HepG2 (cell line): Measurements from ENCODE around the gene GIPC1. TPM values are rescaled to one million over a fixed set of nuclear protein-coding genes. Genes with fewer than 3 reads are reported as not detected.

Experiments used
- ATAC-seq: fragments of 200-7000 bp; cut with Tn5 transposase; 3 replicates; pipeline ENCODE4 v1.9.1; 2020; ENCODE audit warnings: mild to moderate bottlenecking, moderate library complexity
- BruUV-seq: library from RNA; stranded (reverse); fragments of 400-500 nt; replicated peaks from 2 replicates; lab custom pipeline; 2021; lab: Mats Ljungman, UMichigan
- CTCF ChIA-PET: fragments of 300-600 bp; formaldehyde crosslinking; extraction: SDS; loops from one replicate; lab custom pipeline; 2021; ENCODE audit warnings: low total read pairs, inconsistent platforms, low intra/inter-chr PET ratio; lab: Yijun Ruan, JAX
- POLR2A ChIA-PET: fragments of 350-600 bp; sonication (Branson Sonifier 250); formaldehyde crosslinking; loops from one replicate; lab custom pipeline; 2020; ENCODE audit warnings: antibody characterized with exemption, inconsistent platforms; lab: Yijun Ruan, JAX
- DNase-seq: peaks from one replicate; pipeline ENCODE4 v3.0.0-alpha.2; 2015; ENCODE audit warnings: low spot score
- FAIRE-seq: peaks from 3 replicates; lab custom pipeline; 2011; peaks lifted over from hg19 to GRCh38; lab: Jason Lieb, UNC
- H2AFZ ChIP-seq: one replicate; pipeline ENCODE4 v1.6.1; 2011; ENCODE audit warnings: low read length, inconsistent platforms
- H3K27ac ChIP-seq: fragments of 300-600 bp; 3 replicates; pipeline ENCODE4 v1.8.0; 2011; ENCODE audit warnings: mixed run types, mild to moderate bottlenecking, mixed read lengths, low read length, inconsistent platforms; ENCODE audit not compliant: insufficient read depth; ENCODE audit errors: extremely low read length
- H3K27me3 ChIP-seq, 2 experiments: fragments of 200-600 bp in 1 of 2; 2 replicates in 1 of 2; 3 replicates in 1 of 2; pipeline versions ENCODE4 v1.6.0 to v1.8.0; 2011; ENCODE audit warnings: low read length in 2 of 2, mild to moderate bottlenecking in 2 of 2, moderate library complexity in 2 of 2, inconsistent platforms in 1 of 2; ENCODE audit not compliant: insufficient read depth in 2 of 2, control insufficient read depth in 1 of 2
- H3K36me3 ChIP-seq, 2 experiments: fragments of 200-600 bp in 1 of 2; replicated peaks in 1 of 2; 2 replicates in 1 of 2; 3 replicates in 1 of 2; pipeline versions ENCODE4 v1.5.1 to v1.8.0; 2011; ENCODE audit warnings: low read length in 2 of 2, inconsistent platforms in 1 of 2; ENCODE audit not compliant: insufficient read depth in 2 of 2, control insufficient read depth in 1 of 2
- H3K4me1 ChIP-seq: 2 replicates; pipeline ENCODE4 v1.5.1; 2012; ENCODE audit warnings: low read length, inconsistent platforms; ENCODE audit not compliant: insufficient read depth
- H3K4me2 ChIP-seq: 2 replicates; pipeline ENCODE4 v1.6.0; 2011; ENCODE audit warnings: low read depth, low read length, inconsistent platforms
- H3K4me3 ChIP-seq, 3 experiments: fragments of 200-600 bp in 1 of 3; sonication (generic), shearing (Covaris generic) in 1 of 3; replicated peaks in 1 of 3; 2 replicates each; pipeline ENCODE4 v1.5.1; 2011 to 2016; ENCODE audit warnings: low read length in 3 of 3, inconsistent platforms in 2 of 3, low read depth in 2 of 3, mild to moderate bottlenecking in 2 of 3, control low read depth in 1 of 3, mixed read lengths in 1 of 3; ENCODE audit not compliant: insufficient read depth in 1 of 3
- H3K79me2 ChIP-seq: one replicate; pipeline ENCODE4 v1.6.1; 2011; ENCODE audit warnings: low read length, inconsistent platforms; ENCODE audit not compliant: insufficient read depth
- H3K9ac ChIP-seq: 2 replicates; pipeline ENCODE4 v1.6.0; 2011; ENCODE audit warnings: mild to moderate bottlenecking, low read depth, low read length, inconsistent platforms; ENCODE audit not compliant: insufficient read depth
- H3K9me3 ChIP-seq: 2 replicates; pipeline ENCODE4 v1.5.1; 2012; ENCODE audit warnings: mild to moderate bottlenecking, low read length
- H4K20me1 ChIP-seq: 2 replicates; pipeline ENCODE4 v1.6.0; 2011; ENCODE audit warnings: inconsistent platforms, mild to moderate bottlenecking, low read length, moderate library complexity; ENCODE audit not compliant: insufficient read depth
- BCL6 ChIP-seq: IDR thresholded peaks from 2 replicates; pipeline ENCODE4 v1.6.1; 2016; ENCODE audit warnings: missing genetic modification reagents, missing compliant biosample characterization
- CHD2 ChIP-seq: IDR thresholded peaks from 2 replicates; pipeline ENCODE4 v1.6.1; 2011; ENCODE audit warnings: low read depth, low read length, improper control_type of control experiment
- GATAD1 ChIP-seq: IDR thresholded peaks from 2 replicates; pipeline ENCODE4 v1.6.1; 2016; ENCODE audit warnings: missing genetic modification reagents, missing compliant biosample characterization
- HES4 ChIP-seq: sonication (generic); formaldehyde crosslinking; IDR thresholded peaks from 2 replicates; pipeline ENCODE4 v1.9.0; 2021; ENCODE audit warnings: mild to moderate bottlenecking, missing genetic modification reagents, borderline replicate concordance
- KDM5B ChIP-seq: sonication (generic); formaldehyde crosslinking; IDR thresholded peaks from 2 replicates; pipeline ENCODE4 v1.4.0; 2020; ENCODE audit warnings: missing genetic modification reagents, mild to moderate bottlenecking, borderline replicate concordance
- ZNF282 ChIP-seq: fragments of 450-650 bp; IDR thresholded peaks from 2 replicates; pipeline ENCODE4 v1.6.1; 2018; ENCODE audit not compliant: partially characterized antibody
- ZNF331 ChIP-seq: sonication (generic); formaldehyde crosslinking; IDR thresholded peaks from 2 replicates; pipeline ENCODE4 v1.4.0; 2020; ENCODE audit warnings: missing genetic modification reagents
- ZNF792 ChIP-seq: IDR thresholded peaks from 2 replicates; pipeline ENCODE4 v1.6.1; 2016
- WGBS: methylation state at CpG from one replicate; pipeline ENCODE4 v1.1.6; 2017; ENCODE audit warnings: low lambda C conversion rate; 5-methylcytosine and 5-hydroxymethylcytosine counted together
- in situ Hi-C: cut with HindIII; loops from 2 replicates; pipeline ENCODE4 v1.10.0; 2017; ENCODE audit warnings: low pct_unique_long_range_greater_than_20kb; ENCODE audit not compliant: extremely low pct_ligation_motif_present
- intact Hi-C: fragments of 100-400 bp; cut with micrococcal nuclease; formaldehyde crosslinking; loops from one replicate; pipeline ENCODE4 v1.10.0; 2022; ENCODE audit not compliant: unreplicated experiment
- polyA plus RNA-seq, 8 experiments: library from polyadenylated mRNA; depleted of rRNA in 3 of 8; stranded (reverse) in 7 of 8; unstranded in 1 of 8; fragments of >200 nt; fragmentation: Illumina TruSeq in 4 of 8; extraction: Trizol in 4 of 8; gene quantifications; 2 replicates each; pipeline versions ENCODE4 v1.2.1 to v1.2.3, GENCODE V29; 2011 to 2016; ENCODE audit warnings: low read depth in 4 of 8, missing spikeins in 1 of 8, mixed read lengths in 1 of 8; ENCODE audit not compliant: insufficient read depth in 1 of 8
- total RNA-seq, 5 experiments: library from RNA; depleted of rRNA; stranded (reverse); fragments of >200 nt; fragmentation: Illumina TruSeq; extraction: Trizol; gene quantifications; 2 replicates each; pipeline ENCODE4 v1.2.3, GENCODE V29; 2016; ENCODE audit warnings: low read depth in 1 of 5
- TF ChIP-seq, protein P1 (sequence below): sonication (generic); formaldehyde crosslinking; IDR thresholded peaks from 2 replicates; pipeline ENCODE4 v1.4.0; 2020; ENCODE audit warnings: mild to moderate bottlenecking, missing genetic modification reagents
- TF ChIP-seq, protein P2 (sequence below), 2 experiments: sonication (generic) in 1 of 2; formaldehyde crosslinking in 1 of 2; IDR thresholded peaks; 2 replicates each; pipeline versions ENCODE4 v1.4.0 to v1.6.1; 2018 to 2020; ENCODE audit warnings: missing genetic modification reagents in 2 of 2, borderline replicate concordance in 1 of 2, low read depth in 1 of 2, mild to moderate bottlenecking in 1 of 2, missing biosample characterization in 1 of 2
- TF ChIP-seq, protein P3 (sequence below): sonication (generic); formaldehyde crosslinking; IDR thresholded peaks from 2 replicates; pipeline ENCODE4 v1.5.0; 2020; ENCODE audit warnings: missing genetic modification reagents
- TF ChIP-seq, protein P4 (sequence below): sonication (generic); formaldehyde crosslinking; IDR thresholded peaks from 2 replicates; pipeline ENCODE4 v1.9.0; 2022; ENCODE audit warnings: missing genetic modification reagents, mild to moderate bottlenecking, borderline replicate concordance

GIPC1 gene
- total and polyA plus RNA-seq, 2 of the 13 experiments (the other 11 are each of a cell fraction or from before 2014, with no cell fraction given): 27.1 to 48.1 TPM

DNA sequence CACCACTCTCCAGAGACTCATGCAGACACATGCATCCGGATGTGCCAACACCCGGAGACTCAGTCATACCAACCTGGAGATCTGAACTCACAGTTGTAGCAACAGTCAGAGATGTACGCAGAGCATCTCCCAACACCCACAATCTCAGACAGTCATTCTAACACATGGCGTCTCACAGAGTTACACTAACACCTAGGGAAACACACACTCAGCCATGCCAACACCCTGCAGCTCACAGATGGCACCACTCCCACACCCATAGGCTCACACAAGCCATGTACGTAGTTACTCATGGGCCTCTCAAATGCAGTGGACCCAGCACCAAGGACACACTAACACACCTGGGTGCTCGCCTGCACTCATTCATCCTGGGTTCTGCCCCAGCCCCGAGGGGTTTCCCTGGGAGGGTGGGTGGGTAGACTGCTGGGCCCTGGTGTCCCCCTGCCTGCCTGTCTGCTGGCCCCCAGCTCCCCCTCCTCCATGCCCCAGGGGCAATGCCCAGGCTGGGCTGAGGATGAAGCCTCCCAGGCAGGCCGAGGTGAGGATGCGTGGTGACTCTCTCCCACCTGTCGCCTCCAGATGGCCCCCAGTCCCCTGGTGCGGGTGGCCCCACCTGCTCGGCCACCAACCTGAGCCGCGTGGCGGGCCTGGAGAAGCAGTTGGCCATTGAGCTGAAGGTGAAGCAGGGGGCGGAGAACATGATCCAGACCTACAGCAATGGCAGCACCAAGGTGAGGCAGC is 52.9 kb downstream of the GIPC1 start (continued):
- TF ChIP-seq, protein P1, sequence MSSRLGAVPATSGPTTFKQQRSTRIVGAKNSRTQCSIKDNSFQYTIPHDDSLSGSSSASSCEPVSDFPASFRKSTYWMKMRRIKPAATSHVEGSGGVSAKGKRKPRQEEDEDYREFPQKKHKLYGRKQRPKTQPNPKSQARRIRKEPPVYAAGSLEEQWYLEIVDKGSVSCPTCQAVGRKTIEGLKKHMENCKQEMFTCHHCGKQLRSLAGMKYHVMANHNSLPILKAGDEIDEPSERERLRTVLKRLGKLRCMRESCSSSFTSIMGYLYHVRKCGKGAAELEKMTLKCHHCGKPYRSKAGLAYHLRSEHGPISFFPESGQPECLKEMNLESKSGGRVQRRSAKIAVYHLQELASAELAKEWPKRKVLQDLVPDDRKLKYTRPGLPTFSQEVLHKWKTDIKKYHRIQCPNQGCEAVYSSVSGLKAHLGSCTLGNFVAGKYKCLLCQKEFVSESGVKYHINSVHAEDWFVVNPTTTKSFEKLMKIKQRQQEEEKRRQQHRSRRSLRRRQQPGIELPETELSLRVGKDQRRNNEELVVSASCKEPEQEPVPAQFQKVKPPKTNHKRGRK (CRISPR knock-in tag): no peak
- no peak for TF ChIP-seq BCL6 (CRISPR knock-in tag)
- TF ChIP-seq ZNF792 (CRISPR knock-in tag): no peak
- TF ChIP-seq, protein P2, sequence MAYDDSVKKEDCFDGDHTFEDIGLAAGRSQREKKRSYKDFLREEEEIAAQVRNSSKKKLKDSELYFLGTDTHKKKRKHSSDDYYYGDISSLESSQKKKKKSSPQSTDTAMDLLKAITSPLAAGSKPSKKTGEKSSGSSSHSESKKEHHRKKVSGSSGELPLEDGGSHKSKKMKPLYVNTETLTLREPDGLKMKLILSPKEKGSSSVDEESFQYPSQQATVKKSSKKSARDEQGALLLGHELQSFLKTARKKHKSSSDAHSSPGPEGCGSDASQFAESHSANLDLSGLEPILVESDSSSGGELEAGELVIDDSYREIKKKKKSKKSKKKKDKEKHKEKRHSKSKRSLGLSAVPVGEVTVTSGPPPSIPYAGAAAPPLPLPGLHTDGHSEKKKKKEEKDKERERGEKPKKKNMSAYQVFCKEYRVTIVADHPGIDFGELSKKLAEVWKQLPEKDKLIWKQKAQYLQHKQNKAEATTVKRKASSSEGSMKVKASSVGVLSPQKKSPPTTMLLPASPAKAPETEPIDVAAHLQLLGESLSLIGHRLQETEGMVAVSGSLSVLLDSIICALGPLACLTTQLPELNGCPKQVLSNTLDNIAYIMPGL (CRISPR knock-in tag; IDR thresholded peaks at IDR 0.05; ENCODE audit: borderline replicate concordance in 1 of 2, low read depth in 1 of 2): no peak

DNA sequence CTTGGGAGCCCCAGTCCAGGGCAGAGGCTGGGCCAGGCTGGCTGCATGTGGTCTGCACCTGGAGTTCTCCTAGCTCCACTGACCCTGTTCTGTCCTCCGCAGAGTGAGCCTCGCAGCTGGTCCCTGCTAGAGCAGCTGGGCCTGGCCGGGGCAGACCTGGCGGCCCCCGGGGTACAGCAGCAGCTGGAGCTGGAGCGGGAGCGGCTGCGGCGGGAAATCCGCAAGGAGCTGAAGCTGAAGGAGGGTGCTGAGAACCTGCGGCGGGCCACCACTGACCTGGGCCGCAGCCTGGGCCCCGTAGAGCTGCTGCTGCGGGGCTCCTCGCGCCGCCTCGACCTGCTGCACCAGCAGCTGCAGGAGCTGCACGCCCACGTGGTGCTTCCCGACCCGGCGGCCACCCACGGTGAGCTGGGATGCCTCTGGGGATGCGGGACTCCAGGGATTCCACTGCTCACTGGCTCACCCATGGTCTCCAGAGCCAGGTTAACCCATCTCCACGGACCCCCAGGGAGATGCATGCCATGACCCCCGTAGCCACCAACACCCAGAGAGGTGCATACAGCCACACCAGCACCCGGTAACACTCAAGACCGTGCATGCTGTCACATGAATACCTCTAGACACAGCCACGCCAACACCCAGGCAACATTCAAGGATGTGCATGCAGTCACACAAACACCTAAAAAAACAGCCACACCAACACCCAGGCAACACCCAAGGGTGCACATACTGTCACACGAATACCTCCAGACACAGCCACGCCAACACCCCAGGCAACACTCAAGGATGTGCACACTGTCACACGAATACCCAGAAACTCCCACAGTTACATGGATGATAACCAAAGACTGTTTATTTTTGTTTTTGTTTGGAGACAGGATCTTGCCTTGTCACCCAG is 54.6 kb downstream of the GIPC1 start:
- Histone ChIP-seq H3K27me3 (no peaks in the 10 kb centered on the region), H2AFZ (no peak overlapping the region), H3K27ac (no peak overlapping the region), H4K20me1 (no peaks in the 10 kb centered on the region), H3K4me1 (peaks cover 17% of the 10 kb centered on the region), H3K9ac (no peak overlapping the region), H3K4me2 (no peak overlapping the region), H3K9me3 (no peaks in the 10 kb centered on the region), H3K4me3 (no peak overlapping the region), H3K79me2 (peaks cover 4% of the 10 kb centered on the region), H3K36me3 (peaks cover 16 to 35% of the 10 kb centered on the region in 2 experiments)
- 91% methylated on average over 10 of the region's 34 CpGs for WGBS
- ChIA-PET CTCF (no interaction called here), POLR2A (no interaction called here)
- BruUV-seq: no TSS peak
- intact Hi-C loops: no loop called here
- no peak for FAIRE-seq
- DNase-seq: no peak
- in situ Hi-C loops: no loop called here
- ATAC-seq: no peak
- TF ChIP-seq CHD2: no peak
- no peak for TF ChIP-seq ZNF282
- TF ChIP-seq ZNF331 (CRISPR knock-in tag): no peak
- TF ChIP-seq GATAD1 (CRISPR knock-in tag): no peak
- TF ChIP-seq, protein P3, sequence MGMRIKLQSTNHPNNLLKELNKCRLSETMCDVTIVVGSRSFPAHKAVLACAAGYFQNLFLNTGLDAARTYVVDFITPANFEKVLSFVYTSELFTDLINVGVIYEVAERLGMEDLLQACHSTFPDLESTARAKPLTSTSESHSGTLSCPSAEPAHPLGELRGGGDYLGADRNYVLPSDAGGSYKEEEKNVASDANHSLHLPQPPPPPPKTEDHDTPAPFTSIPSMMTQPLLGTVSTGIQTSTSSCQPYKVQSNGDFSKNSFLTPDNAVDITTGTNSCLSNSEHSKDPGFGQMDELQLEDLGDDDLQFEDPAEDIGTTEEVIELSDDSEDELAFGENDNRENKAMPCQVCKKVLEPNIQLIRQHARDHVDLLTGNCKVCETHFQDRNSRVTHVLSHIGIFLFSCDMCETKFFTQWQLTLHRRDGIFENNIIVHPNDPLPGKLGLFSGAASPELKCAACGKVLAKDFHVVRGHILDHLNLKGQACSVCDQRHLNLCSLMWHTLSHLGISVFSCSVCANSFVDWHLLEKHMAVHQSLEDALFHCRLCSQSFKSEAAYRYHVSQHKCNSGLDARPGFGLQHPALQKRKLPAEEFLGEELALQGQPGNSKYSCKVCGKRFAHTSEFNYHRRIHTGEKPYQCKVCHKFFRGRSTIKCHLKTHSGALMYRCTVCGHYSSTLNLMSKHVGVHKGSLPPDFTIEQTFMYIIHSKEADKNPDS (CRISPR knock-in tag): no peak
- TF ChIP-seq KDM5B: no peak
- no peak for TF ChIP-seq HES4
- TF ChIP-seq, protein P4, sequence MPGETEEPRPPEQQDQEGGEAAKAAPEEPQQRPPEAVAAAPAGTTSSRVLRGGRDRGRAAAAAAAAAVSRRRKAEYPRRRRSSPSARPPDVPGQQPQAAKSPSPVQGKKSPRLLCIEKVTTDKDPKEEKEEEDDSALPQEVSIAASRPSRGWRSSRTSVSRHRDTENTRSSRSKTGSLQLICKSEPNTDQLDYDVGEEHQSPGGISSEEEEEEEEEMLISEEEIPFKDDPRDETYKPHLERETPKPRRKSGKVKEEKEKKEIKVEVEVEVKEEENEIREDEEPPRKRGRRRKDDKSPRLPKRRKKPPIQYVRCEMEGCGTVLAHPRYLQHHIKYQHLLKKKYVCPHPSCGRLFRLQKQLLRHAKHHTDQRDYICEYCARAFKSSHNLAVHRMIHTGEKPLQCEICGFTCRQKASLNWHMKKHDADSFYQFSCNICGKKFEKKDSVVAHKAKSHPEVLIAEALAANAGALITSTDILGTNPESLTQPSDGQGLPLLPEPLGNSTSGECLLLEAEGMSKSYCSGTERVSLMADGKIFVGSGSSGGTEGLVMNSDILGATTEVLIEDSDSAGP: no peak
